ENCODE data around the gene NME1. TPM values are rescaled to one million over a fixed set of nuclear protein-coding genes. Genes with fewer than 3 reads are reported as not detected.

The NME1 gene
- polyA plus RNA-seq, 2 donors: 142 to 171 TPM

- 56 to 66% methylated on average over 4 of the region's 4 CpGs for WGBS, 2 donors
- Histone ChIP-seq H3K27ac (ENCODE audit: low read depth in 2 of 2, low read length in 1 of 2) (no peak overlapping the region), H3K36me3 (ENCODE audit: control insufficient read depth in 2 of 2, insufficient read depth in 2 of 2, low read length in 1 of 2) (no peaks in the 10 kb centered on the region), H3K9me3 (ENCODE audit: control insufficient read depth in 2 of 2, insufficient read depth in 1 of 2, low read depth in 1 of 2, low read length in 1 of 2) (no peaks in the 10 kb centered on the region), H3K4me1 (ENCODE audit: control insufficient read depth in 2 of 2, insufficient read depth in 2 of 2, low read length in 1 of 2) (no peaks in the 10 kb centered on the region), H3K27me3 (ENCODE audit: control insufficient read depth in 1 of 2, insufficient read depth in 2 of 2, low read length in 2 of 2) (no peaks in the 10 kb centered on the region), H3K4me3 (ENCODE audit: low read depth in 1 of 2, low read length in 2 of 2) (no peak overlapping the region)
These were observed 5.7 kb upstream of the NME1 start for GRCh38 chr17:51147650-51148049.

- no peaks in the 10 kb centered on the region for H3K36me3 ChIP-seq (ENCODE audit: control insufficient read depth in 2 of 2, insufficient read depth in 2 of 2, low read length in 1 of 2)
- no peak overlapping the region for H3K4me3 ChIP-seq (ENCODE audit: low read depth in 1 of 2, low read length in 2 of 2)
- no peaks in the 10 kb centered on the region for H3K4me1 ChIP-seq (ENCODE audit: control insufficient read depth in 2 of 2, insufficient read depth in 2 of 2, low read length in 1 of 2)
- H3K9me3 ChIP-seq (ENCODE audit: control insufficient read depth in 2 of 2, insufficient read depth in 1 of 2, low read depth in 1 of 2, low read length in 1 of 2): no peaks in the 10 kb centered on the region
- 84 to 91% methylated on average over 2 of the region's 2 CpGs for WGBS, 2 donors
- no peak overlapping the region for H3K27ac ChIP-seq (ENCODE audit: low read depth in 2 of 2, low read length in 1 of 2)
- no peaks in the 10 kb centered on the region for H3K27me3 ChIP-seq (ENCODE audit: control insufficient read depth in 1 of 2, insufficient read depth in 2 of 2, low read length in 2 of 2)
These were observed 4.2 kb upstream of the NME1 start for GRCh38 chr17:51149163-51149562.

- 80 to 82% methylated on average over 5 of the region's 5 CpGs for WGBS, 2 donors
- Histone ChIP-seq H3K9me3 (ENCODE audit: control insufficient read depth in 2 of 2, insufficient read depth in 1 of 2, low read depth in 1 of 2, low read length in 1 of 2) (no peaks in the 10 kb centered on the region), H3K36me3 (ENCODE audit: control insufficient read depth in 2 of 2, insufficient read depth in 2 of 2, low read length in 1 of 2) (no peaks in the 10 kb centered on the region), H3K27me3 (ENCODE audit: control insufficient read depth in 1 of 2, insufficient read depth in 2 of 2, low read length in 2 of 2) (no peaks in the 10 kb centered on the region), H3K27ac (ENCODE audit: low read depth in 2 of 2, low read length in 1 of 2) (no peak overlapping the region), H3K4me1 (ENCODE audit: control insufficient read depth in 2 of 2, insufficient read depth in 2 of 2, low read length in 1 of 2) (no peaks in the 10 kb centered on the region), H3K4me3 (ENCODE audit: low read depth in 1 of 2, low read length in 2 of 2) (no peak overlapping the region)
These were observed 2.4 kb upstream of the NME1 start for GRCh38 chr17:51150932-51151331.

- H3K9me3 ChIP-seq (ENCODE audit: control insufficient read depth in 2 of 2, insufficient read depth in 1 of 2, low read depth in 1 of 2, low read length in 1 of 2): no peaks in the 10 kb centered on the region
- H3K4me1 ChIP-seq (ENCODE audit: control insufficient read depth in 2 of 2, insufficient read depth in 2 of 2, low read length in 1 of 2): no peaks in the 10 kb centered on the region
- WGBS, 2 donors: 11 to 13% methylated on average over 8 of the region's 8 CpGs
- peak overlapping the region in 1 of 2 donors; percentile 21 for H3K4me3 ChIP-seq (ENCODE audit: low read depth in 1 of 2, low read length in 2 of 2)
- H3K36me3 ChIP-seq (ENCODE audit: control insufficient read depth in 2 of 2, insufficient read depth in 2 of 2, low read length in 1 of 2): no peaks in the 10 kb centered on the region
- H3K27me3 ChIP-seq (ENCODE audit: control insufficient read depth in 1 of 2, insufficient read depth in 2 of 2, low read length in 2 of 2): no peaks in the 10 kb centered on the region
- peak overlapping the region; percentile 77 to 81 for H3K27ac ChIP-seq (ENCODE audit: low read depth in 2 of 2, low read length in 1 of 2)
These were observed 571 bp upstream of the NME1 start for GRCh38 chr17:51152766-51153209.

GRCh38 chr17:51154176-51154575 is 817 bp downstream of the NME1 start:
- no peaks in the 10 kb centered on the region for H3K36me3 ChIP-seq (ENCODE audit: control insufficient read depth in 2 of 2, insufficient read depth in 2 of 2, low read length in 1 of 2)
- H3K27ac ChIP-seq (ENCODE audit: low read depth in 2 of 2, low read length in 1 of 2): peak overlapping the region; percentile 78 to 81
- 6% methylated on average over 6 of the region's 6 CpGs for WGBS, 2 donors

GRCh38 chr17:51155416-51155815 is 2.1 kb downstream of the NME1 start:
- H3K27ac ChIP-seq (ENCODE audit: low read depth in 2 of 2, low read length in 1 of 2): no peak overlapping the region
- WGBS, 2 donors: 80 to 91% methylated on average over 8 of the region's 8 CpGs
- no peak overlapping the region for H3K4me3 ChIP-seq (ENCODE audit: low read depth in 1 of 2, low read length in 2 of 2)
- H3K4me1 ChIP-seq (ENCODE audit: control insufficient read depth in 2 of 2, insufficient read depth in 2 of 2, low read length in 1 of 2): no peaks in the 10 kb centered on the region
- peaks cover 0 to 4% of the 10 kb centered on the region in 2 donors for H3K36me3 ChIP-seq (ENCODE audit: control insufficient read depth in 2 of 2, insufficient read depth in 2 of 2, low read length in 1 of 2)
- H3K9me3 ChIP-seq (ENCODE audit: control insufficient read depth in 2 of 2, insufficient read depth in 1 of 2, low read depth in 1 of 2, low read length in 1 of 2): no peaks in the 10 kb centered on the region
- H3K27me3 ChIP-seq (ENCODE audit: control insufficient read depth in 1 of 2, insufficient read depth in 2 of 2, low read length in 2 of 2): no peaks in the 10 kb centered on the region

More at GRCh38 chr17:51154176-51154575, 817 bp downstream of the NME1 start:
- no peaks in the 10 kb centered on the region for H3K4me1 ChIP-seq (ENCODE audit: control insufficient read depth in 2 of 2, insufficient read depth in 2 of 2, low read length in 1 of 2)
- H3K9me3 ChIP-seq (ENCODE audit: control insufficient read depth in 2 of 2, insufficient read depth in 1 of 2, low read depth in 1 of 2, low read length in 1 of 2): no peaks in the 10 kb centered on the region
- no peaks in the 10 kb centered on the region for H3K27me3 ChIP-seq (ENCODE audit: control insufficient read depth in 1 of 2, insufficient read depth in 2 of 2, low read length in 2 of 2)
- H3K4me3 ChIP-seq (ENCODE audit: low read depth in 1 of 2, low read length in 2 of 2): peak overlapping the region; percentile 57 to 62

GRCh38 chr17:51159604-51160003 is 6.2 kb downstream of the NME1 start:
- H3K4me1 ChIP-seq (ENCODE audit: control insufficient read depth in 2 of 2, insufficient read depth in 2 of 2, low read length in 1 of 2): no peaks in the 10 kb centered on the region
- H3K27ac ChIP-seq (ENCODE audit: low read depth in 2 of 2, low read length in 1 of 2): no peak overlapping the region
- H3K27me3 ChIP-seq (ENCODE audit: control insufficient read depth in 1 of 2, insufficient read depth in 2 of 2, low read length in 2 of 2): no peaks in the 10 kb centered on the region
- H3K4me3 ChIP-seq (ENCODE audit: low read depth in 1 of 2, low read length in 2 of 2): no peak overlapping the region
- no peaks in the 10 kb centered on the region for H3K9me3 ChIP-seq (ENCODE audit: control insufficient read depth in 2 of 2, insufficient read depth in 1 of 2, low read depth in 1 of 2, low read length in 1 of 2)
- peaks cover 0 to 10% of the 10 kb centered on the region in 2 donors for H3K36me3 ChIP-seq (ENCODE audit: control insufficient read depth in 2 of 2, insufficient read depth in 2 of 2, low read length in 1 of 2)
- WGBS, 2 donors: 95% methylated on average over 3 of the region's 3 CpGs

GRCh38 chr17:51161541-51161940 is 8.2 kb downstream of the NME1 start:
- Histone ChIP-seq H3K27ac (ENCODE audit: low read depth in 2 of 2, low read length in 1 of 2) (no peak overlapping the region), H3K27me3 (ENCODE audit: control insufficient read depth in 1 of 2, insufficient read depth in 2 of 2, low read length in 2 of 2) (no peaks in the 10 kb centered on the region), H3K4me3 (ENCODE audit: low read depth in 1 of 2, low read length in 2 of 2) (no peak overlapping the region), H3K4me1 (ENCODE audit: control insufficient read depth in 2 of 2, insufficient read depth in 2 of 2, low read length in 1 of 2) (peaks cover 0 to 5% of the 10 kb centered on the region in 2 donors), H3K36me3 (ENCODE audit: control insufficient read depth in 2 of 2, insufficient read depth in 2 of 2, low read length in 1 of 2) (peaks cover 0 to 10% of the 10 kb centered on the region in 2 donors), H3K9me3 (ENCODE audit: control insufficient read depth in 2 of 2, insufficient read depth in 1 of 2, low read depth in 1 of 2, low read length in 1 of 2) (no peaks in the 10 kb centered on the region)
- 74 to 91% methylated on average over 3 of the region's 3 CpGs for WGBS, 2 donors

- peaks cover 0 to 5% of the 10 kb centered on the region in 2 donors for H3K4me1 ChIP-seq (ENCODE audit: control insufficient read depth in 2 of 2, insufficient read depth in 2 of 2, low read length in 1 of 2)
- H3K9me3 ChIP-seq (ENCODE audit: control insufficient read depth in 2 of 2, insufficient read depth in 1 of 2, low read depth in 1 of 2, low read length in 1 of 2): no peaks in the 10 kb centered on the region
- H3K27me3 ChIP-seq (ENCODE audit: control insufficient read depth in 1 of 2, insufficient read depth in 2 of 2, low read length in 2 of 2): no peaks in the 10 kb centered on the region
- peaks cover 0 to 17% of the 10 kb centered on the region in 2 donors for H3K36me3 ChIP-seq (ENCODE audit: control insufficient read depth in 2 of 2, insufficient read depth in 2 of 2, low read length in 1 of 2)
- H3K4me3 ChIP-seq (ENCODE audit: low read depth in 1 of 2, low read length in 2 of 2): peak overlapping the region; percentile 85 to 96
- H3K27ac ChIP-seq (ENCODE audit: low read depth in 2 of 2, low read length in 1 of 2): peak overlapping the region; percentile 95 to 97
- 56 to 59% methylated on average over 16 of the region's 16 CpGs for WGBS, 2 donors
These were observed 11.7 kb downstream of the NME1 start for GRCh38 chr17:51164911-51165679.

All from esophagus (tissue), 2 donors.